GM18867 (cell line): ENCODE measurements around the gene SNX22.
"Not testable (repeated sequence)": the region's sequence is repeated elsewhere in the genome, so short reads cannot be mapped to it uniquely, and the experiment has no call there.

Experiments
- ATAC-seq: cut with Tn5 transposase; IDR thresholded peaks from one replicate; pipeline ENCODE4 v1.9.1; 2021; ENCODE audit warnings: mild to moderate bottlenecking, moderate library complexity; ENCODE audit not compliant: unreplicated experiment

The SNX22 gene

DNA sequence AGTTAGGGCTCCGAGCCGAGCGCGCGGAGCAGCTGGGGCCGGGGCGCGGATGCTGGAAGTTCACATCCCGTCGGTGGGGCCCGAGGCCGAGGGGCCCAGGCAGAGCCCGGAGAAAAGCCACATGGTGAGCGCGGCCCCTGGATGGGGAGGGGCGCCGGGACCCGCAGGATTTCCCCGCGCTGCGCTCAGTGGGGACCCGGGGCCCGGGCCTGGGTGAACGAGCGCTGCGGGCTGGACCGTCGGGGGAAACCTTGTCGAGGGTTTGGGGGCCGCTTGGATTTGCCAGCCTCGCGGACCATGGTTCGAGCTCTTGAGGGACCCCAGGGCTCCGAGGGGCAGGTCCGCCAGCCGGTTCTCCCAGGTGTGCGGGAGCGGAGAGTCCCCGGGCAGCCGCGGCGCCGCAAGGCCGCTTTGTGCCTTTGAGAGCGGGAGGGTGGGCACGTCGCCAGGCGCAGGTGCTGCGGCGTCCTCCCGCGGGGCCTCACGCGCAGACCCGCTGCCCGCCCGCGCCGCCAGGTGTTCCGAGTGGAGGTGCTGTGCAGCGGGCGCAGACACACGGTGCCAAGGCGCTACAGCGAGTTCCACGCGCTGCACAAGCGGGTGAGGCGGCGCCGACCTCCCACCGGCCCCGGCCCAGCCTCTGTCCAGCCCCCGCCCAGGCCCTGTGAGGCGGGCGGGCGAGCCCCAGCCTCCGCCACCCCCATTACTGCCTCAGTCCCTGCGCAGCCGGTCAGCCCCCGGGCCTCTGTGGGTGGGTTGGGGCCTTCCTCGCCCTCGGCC is at the start of gene SNX22:
SNX22 (plus strand) TSS at position 5 of the 780 bp plus-strand sequence; CDS start at position 50, 45 bp downstream.
- peak; percentile 12 for ATAC-seq

DNA sequence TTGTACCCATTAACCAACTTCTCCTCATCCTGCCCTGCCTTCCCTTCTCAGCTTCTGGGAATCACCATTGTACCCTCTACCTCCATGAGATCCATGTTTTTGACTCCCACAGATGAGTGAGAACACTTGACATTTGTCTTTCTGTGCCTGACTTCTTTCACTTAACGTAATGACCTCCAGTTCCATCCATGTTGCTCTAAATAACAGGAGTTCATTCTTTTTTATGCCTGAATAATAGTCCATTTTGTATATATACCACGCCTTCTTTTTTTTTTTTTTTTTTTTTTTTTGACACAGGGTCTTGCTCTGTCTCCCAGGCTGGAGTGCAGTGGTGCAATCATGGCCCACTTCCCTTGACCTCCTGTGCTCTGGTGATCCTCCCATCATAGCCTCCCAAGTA is 49.0 kb upstream of the SNX22 start:
- no peak for ATAC-seq

DNA sequence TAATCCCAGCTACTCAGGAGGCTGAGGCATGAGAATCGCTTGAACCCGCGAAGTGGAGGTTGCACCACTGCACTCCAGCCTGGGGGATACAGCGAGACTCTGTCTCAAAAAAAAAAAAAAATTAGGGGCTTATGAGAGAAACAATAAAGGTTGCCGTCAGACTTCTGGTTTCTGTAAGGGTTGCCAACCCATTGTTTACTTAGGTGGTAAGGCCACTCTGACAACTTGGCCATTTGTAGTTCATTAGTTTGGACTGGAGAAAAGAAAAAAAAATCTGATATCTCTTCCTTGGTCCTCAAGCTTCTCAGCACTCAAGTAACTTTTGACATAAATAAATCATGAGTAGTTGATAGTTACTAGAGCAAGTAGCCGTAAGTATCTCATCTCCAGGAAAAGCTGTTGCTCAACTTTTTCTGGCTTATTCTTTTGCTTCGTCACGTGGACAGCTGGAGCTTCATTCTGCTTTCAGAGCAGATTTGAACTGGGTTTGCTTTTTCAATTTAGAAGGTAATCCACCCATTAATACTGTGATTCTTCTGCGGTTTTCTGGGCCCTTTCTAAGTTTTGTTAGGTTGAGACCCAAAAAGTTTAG is 46.3 kb upstream of the SNX22 start:
- ATAC-seq: no peak

DNA sequence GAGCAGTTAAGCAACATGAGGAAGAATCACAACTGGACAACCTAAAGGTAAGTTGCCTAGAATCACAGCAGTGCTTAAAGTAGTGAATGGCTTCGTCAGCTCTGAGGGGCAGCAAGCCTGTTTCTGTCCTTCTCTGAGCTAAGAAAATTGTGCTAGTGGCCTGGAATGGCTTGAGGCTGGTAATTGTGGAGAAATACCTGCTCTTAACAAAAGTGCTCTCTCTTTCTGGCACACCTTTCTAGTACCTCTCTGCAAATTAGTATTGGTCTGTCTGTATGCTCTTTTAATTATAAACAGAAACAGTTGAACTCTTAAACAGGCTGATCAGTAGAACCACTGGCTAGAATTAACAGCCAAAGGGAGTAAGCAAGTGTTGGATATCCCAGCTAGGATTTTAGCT is 44.2 kb upstream of the SNX22 start:
- no peak for ATAC-seq

DNA sequence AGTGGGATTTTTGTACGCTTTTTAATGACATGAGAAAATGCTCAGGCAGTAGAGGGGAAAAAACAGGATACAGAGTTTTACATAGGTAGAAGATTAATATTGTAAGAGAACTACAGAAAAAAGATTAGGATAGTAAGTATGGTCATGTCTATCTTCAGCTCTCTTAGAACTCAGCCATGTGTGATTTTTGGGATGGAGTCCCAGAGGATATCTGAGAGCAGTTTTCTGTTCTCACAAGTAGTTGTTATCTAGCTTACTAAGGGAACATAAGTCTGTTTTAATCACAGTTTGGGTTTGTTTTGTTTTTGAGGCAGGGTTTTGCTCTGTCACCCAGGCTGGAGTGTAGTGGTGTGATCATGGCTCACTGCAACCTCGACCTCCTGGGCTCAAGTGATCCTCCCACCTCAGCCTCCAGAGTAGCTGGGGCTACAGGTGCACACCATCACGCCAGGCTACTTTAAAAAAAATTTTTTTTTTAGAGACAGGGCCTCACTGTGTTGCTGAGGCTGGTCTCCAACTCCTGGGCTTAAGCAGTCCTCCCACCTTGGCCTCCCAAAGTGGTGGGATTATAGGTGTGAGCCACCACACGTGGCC is 41.3 kb upstream of the SNX22 start:
- peak; percentile 12 for ATAC-seq

DNA sequence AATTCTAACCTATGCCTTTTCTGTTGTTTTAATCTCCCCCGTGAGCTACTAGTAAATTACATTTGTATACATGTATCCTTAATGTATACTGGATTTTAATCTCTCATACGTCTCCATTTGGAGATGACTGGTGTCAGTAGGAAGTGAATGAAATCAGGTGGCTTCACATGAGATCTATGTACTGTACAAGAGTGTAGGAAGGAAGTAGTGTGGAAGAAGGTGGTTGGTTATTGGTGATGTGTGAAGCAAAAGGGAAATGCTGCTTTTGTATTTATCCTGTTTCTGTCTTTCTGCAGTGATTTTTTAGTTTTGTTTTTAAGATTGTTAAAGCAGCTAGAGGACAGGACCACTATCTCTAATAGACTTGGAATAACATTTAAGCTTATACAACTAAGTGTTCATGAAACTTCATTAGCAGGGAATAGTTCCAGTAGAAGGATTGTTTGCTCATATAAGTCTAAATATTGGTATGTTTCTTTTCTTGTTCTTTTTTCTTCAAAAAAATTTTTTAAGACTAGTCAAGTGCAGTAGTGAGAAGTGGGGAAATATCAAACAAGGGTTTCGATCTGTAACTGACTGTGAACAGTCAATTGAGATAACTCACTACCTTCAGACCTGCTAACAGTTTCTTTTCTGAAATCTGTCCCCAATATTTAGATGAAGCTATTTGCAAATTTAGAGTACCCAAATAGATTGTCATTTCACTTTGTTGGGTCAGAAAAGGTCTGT is 40.4 kb upstream of the SNX22 start:
- peak; percentile 54 for ATAC-seq

DNA sequence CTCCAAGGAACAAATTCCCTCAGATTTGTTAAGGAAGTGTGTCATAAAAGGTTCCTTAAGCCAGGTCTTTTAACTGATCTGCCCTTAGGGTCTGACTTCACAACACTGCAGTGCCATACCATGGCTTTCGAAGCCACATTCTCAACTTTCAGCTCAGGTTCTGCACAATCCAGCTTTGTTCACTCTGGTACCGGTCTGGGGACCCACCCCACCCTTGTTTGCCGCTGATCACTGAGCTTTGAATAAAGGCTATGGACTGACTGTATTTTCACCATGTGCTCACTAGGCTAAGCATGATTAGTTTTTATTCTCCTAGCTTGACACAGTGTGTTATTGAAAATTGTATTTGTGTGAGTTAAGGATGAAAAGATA is 39.9 kb upstream of the SNX22 start:
- ATAC-seq: peak; percentile 3

DNA sequence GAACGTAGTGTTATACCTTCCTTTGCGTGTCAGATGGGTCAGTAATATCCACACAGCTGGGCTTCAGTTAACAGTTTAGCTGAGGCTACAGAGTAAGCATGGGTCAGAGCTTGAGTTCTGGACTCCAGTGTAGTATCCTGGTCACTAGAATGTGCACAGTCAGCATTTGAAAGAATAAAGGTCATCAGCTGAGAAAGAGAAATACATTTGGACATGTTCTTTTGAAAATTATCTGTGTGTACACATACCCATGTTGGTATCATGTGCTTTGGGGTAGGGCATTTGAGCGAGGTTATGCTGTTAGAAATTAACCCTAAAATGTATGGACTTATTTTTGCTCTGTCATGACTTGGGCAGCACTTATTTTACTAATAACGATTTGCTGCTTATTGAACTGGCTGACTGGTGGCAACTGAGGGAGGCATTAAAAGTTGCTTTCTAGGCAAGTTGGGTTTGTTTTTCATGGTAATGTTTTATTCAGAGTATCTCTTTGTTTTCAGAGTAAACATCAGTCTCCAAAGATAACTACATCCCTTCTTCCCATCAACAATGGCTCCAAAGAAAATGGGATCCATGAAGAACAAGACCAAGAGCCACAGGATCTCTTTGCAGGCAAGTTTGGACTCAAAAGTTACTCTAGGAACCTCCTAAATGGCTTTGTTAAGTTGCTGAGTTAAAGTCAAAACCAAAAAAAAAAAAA is 39.3 kb upstream of the SNX22 start:
- no peak for ATAC-seq

DNA sequence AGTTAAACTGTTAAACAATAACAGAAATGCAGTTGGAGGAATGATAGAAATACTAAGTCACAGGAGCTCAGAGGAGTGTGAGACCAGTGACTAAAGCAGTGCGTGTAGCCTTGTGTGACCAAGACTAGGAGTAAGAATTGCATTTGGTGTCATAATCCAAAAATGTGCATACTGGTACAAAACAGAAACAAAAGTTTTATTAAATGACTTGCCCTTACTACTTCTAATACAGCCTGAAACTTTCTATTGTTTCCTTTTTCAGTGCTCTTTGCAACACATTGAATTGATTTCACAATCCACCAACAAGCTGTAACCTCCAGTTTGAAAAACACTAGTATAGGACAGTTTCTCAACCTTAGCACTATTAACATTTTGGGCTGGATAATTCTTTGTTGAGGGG is 38.6 kb upstream of the SNX22 start:
- ATAC-seq: no peak

DNA sequence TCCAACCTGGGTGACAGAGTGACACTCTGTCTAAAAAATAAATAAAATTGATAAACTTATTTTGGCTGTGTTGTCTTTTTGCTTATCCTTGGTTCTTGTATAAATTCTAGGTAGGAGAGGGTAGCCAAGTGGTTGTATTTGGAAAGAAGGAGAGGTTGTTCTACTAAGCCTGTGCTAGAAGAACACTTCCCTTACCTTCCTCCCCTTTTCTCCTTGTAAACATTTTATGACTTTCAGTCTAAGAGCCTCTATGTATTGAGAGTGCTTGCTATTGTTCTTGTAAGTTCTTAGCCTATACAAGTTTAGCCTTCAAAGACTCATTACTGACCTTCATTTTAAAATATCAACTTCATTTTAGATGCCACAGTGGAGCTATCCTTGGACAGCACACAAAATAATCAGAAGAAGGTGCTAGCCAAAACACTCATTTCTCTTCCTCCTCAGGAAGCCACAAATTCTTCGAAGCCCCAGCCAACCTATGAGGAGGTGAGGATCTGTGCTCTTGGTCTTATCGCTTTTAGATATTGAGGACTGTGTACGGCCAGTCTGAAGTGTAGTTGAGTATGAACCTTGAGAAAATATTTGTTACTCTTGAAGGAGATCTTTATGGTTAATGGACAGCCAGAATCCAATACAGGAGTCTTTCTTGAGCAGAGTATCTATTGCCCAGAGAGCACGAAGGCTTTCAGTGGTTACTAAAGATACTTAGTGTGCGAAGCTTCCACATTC is 33.6 kb upstream of the SNX22 start:
- ATAC-seq: no peak

DNA sequence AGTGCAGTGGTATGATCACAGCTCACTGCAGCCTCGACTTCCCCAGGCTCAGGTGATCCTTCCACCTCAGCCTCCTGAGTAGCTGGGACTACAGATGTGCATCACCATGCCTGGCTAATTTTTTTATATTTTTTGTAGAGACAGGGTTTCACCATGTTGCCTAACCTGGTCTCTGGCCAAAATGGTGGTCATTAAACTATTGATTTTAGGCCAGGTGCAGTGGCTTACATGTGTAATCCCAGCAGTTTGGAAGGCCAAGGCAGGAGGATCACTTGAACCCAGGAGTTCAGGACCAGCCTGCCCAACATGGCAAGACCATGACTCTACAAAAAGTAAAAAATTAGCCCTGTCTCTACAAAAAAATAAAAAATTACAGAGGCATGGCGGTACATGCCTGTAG is 31.2 kb upstream of the SNX22 start:
- ATAC-seq: not testable (repeated sequence)

DNA sequence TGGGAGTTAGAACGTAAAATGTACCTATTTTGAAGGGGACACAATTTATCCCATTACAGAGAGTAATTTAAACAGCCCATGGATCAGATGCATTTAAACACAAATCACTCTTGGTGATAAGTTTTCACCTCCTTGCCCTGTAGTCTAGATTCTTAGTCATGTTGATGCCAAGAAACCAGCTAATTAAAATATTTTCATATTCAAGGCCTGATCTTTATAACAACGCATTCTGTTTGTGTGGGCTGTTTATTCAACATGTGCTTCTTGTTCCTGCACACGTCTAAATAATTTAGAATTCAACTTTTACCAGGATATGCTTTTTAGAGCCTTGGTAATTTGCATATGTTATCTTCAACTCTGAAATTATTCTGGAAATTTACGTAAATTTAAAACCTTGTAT is 29.9 kb upstream of the SNX22 start:
- ATAC-seq: no peak

DNA sequence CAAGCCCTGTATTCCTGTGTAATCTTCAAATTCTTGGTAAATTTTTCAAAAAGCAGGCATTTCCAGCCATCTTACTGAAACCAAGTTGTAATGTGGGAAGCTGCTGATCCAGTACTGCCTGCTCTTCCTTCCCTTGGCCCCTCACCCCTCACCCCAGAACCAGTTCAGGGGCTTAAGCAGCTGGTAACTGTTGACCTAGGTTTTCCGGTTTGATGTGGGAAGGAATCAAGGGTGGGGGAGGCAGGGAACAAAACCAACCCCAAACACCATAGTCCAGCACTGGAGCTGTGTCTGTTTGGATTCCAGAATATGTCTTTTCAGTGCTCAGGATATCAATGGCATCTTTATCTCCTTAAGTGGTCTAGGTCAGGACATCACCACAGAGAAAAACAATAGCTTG is 29.1 kb upstream of the SNX22 start:
- ATAC-seq: no peak

DNA sequence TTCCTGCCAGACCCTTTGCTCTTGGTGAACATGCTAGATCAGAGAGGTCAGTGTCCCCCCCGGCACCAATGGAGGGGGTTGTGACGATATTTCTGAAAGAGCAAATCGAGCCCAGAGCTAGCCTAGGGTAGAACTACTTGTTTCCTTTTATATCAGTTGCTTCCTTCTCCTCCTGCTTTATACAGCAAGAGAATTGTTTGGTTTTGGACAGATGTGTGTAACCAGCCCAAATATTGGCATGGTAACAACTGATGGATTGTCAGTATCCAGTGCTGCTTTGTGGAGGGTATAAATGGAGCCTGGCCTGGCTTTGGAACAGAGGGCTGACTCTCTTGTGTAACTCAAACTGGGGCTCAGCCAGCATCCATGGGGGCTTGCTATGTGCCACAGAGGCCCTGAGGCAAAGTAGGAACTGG is 28.6 kb upstream of the SNX22 start:
- ATAC-seq: no peak

DNA sequence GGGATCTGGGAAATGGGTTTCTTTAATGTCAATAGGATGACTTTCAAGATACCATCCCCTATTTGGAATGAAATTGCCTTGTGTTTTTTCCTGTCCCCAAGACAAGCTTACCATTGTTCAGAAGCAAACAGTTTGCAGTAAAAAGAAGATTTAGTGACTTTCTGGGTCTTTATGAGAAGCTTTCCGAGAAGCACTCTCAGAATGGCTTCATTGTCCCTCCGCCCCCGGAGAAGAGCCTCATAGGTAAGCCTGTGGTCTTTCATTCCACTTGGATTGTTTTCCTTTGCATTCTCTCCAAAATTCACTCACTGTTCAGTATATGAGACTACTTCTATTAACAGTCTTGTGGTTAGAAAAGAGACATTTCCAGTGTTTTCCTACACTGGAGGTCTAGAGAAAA is 25.6 kb upstream of the SNX22 start:
- ATAC-seq: no peak

DNA sequence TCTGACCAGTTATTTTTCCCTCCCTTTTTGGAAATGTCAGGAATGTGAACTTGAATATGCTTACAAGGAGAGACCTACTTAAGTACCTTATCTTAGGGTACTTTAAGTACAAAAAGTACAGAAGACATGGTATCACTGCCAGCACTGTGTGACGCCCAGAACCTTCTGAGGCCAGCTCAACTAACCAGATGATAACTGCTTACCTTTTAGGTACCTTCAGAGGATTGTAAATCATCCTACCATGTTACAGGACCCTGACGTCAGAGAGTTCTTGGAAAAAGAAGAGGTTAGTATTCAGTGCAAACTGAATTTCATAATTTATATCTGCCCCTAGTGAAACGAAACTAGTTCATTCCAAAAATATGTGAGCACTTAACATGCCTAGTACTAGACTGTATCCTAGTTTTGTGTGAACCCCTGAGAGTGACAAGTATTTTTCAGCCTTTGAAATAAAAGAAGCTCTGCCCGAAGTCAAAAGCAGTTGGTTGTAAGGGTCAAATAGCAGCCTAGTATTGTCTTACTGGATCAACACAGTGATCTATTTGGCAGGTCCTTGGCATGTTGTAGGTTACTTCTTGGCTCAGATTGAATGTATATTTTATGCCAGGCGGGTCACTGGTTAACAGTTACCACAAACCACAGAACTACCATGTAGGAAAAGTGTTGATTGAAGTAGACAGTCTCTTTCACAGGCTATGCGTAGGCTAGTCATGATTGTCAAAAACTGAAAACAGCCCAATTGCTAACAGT is 23.8 kb upstream of the SNX22 start:
- no peak for ATAC-seq

DNA sequence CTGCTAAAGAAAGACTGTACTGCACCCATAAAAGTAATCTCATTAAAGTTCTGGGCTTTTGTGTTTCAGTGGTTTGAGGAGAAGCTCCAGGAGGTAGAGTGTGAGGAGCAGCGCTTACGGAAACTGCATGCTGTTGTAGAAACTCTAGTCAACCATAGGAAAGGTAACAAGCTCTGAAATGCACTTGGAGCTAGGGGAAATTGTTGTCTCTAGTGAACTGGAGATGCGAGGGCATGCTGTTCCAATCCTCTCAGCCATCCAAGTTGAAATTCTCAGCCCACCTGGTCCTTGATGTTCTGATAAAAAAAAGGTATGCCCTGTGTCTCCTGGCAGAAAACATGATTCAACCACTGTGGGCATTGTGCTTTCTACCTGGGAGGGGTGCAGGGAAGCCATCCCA is 21.4 kb upstream of the SNX22 start:
- no peak for ATAC-seq

DNA sequence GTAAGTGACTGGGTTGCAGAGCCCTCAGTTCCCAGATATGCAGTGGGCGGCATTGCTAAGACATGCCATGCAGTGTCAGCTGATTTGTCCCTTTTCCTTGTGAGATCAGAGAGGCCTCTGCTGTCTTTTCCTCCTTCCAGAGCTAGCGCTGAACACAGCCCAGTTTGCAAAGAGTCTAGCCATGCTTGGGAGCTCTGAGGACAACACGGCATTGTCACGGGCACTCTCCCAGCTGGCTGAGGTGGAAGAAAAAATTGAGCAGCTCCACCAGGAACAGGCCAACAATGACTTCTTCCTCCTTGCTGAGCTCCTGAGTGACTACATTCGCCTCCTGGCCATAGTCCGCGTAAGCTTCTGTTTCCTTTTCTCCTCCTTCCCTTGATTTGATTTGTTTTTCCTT is 20.0 kb upstream of the SNX22 start:
- no peak for ATAC-seq

DNA sequence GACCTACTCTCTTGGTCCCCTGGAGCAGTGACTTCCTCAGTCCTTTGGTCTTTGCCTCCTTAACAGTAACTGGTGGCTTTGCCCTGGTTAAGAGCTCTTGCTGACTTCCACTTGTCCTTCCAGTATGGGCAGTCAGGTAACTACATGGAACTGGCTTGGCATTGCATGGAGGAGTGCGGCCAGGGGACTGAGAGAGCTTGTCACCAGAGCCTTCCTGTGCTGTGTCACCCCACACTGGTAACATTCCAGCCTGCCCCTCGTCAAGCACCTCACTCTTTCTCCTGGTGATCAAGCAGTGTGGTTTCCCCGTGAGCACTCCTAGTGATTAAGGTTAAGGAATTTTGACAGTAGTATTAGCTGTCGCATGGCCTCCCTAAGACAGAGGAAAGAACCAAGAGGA is 19.3 kb upstream of the SNX22 start:
- ATAC-seq: no peak
